PFSK-1 (cell line): Measurements from ENCODE around the gene PDHA1.

Experiments
- FOXP2 ChIP-seq: optimal IDR thresholded peaks from 2 replicates; pipeline ENCODE3; 2011; ENCODE audit warnings: borderline replicate concordance, control low read depth, inconsistent platforms; ENCODE audit not compliant: insufficient read depth; ENCODE audit errors: extremely low read length, extremely low read depth
- SIN3A ChIP-seq: IDR thresholded peaks from 2 replicates; pipeline ENCODE4 v1.6.1; 2012; ENCODE audit warnings: mild to moderate bottlenecking, low read length, moderate library complexity, borderline replicate concordance; ENCODE audit not compliant: insufficient read depth
- TAF1 ChIP-seq: IDR thresholded peaks from 2 replicates; pipeline ENCODE4 v1.6.1; 2012; ENCODE audit warnings: low read length, control low read depth, borderline replicate concordance; ENCODE audit not compliant: insufficient read depth

GRCh38 chrX:19377799-19378198 lies 34.1 kb downstream of the PDHA1 start:
- no peak for TF ChIP-seq TAF1
- TF ChIP-seq SIN3A, result no peak
- TF ChIP-seq FOXP2, result no peak
